SH-SY5Y (cell line): Measurements from ENCODE around the gene TUBB.

Experiments
- GATA2 ChIP-seq: IDR thresholded peaks from 2 replicates; pipeline ENCODE4 v1.6.1; 2011; ENCODE audit warnings: mild to moderate bottlenecking, low read depth, low read length
- GATA3 ChIP-seq: IDR thresholded peaks from 2 replicates; pipeline ENCODE4 v1.6.1; 2011; ENCODE audit warnings: low read depth, mild to moderate bottlenecking, low read length, moderate library complexity

GRCh38 chr6:30766461-30767157 lies 46.5 kb downstream of the TUBB start:
- TF ChIP-seq GATA3 (no peak), GATA2 (no peak)
